22Rv1 (cell line): ENCODE measurements around the gene ZBTB6.
A peak's percentile ranks its signal among the peaks of the same experiment; 100 is the strongest.

ENCODE experiments used
- H3K27ac ChIP-seq: fragments of 450-650 bp; 2 replicates; pipeline ENCODE4 v1.5.1; 2017
- CTCF ChIP-seq: fragments of 450-650 bp; IDR thresholded peaks from 2 replicates; pipeline ENCODE4 v1.5.1; 2017; ENCODE audit warnings: mild to moderate bottlenecking
- ZFX ChIP-seq: fragments of 450-650 bp; IDR thresholded peaks from 2 replicates; pipeline ENCODE4 v1.6.1; 2017; ENCODE audit warnings: antibody characterized with exemption, borderline replicate concordance

Gene ZBTB6

GRCh38 chr9:122912964-122913673 lies at the start of gene ZBTB6:
ZBTB6 (minus strand) TSS chr9:122913323; CDS start chr9:122912072, 1,251 bp downstream.
- no peak for TF ChIP-seq ZFX
- TF ChIP-seq CTCF = no peak
- H3K27ac ChIP-seq = peak within 1 kb of the TSS; percentile 86

- no peak for TF ChIP-seq CTCF
- TF ChIP-seq ZFX = no peak
These were observed 48.0 kb upstream of the ZBTB6 start for GRCh38 chr9:122961139-122961538.

GRCh38 chr9:122955961-122956360 lies 42.8 kb upstream of the ZBTB6 start:
- no peak overlapping the region for H3K27ac ChIP-seq
- TF ChIP-seq ZFX (no peak), CTCF (no peak)

More at GRCh38 chr9:122961139-122961538, 48.0 kb upstream of the ZBTB6 start:
- no peak overlapping the region for H3K27ac ChIP-seq

GRCh38 chr9:122954253-122954691 lies 41.1 kb upstream of the ZBTB6 start:
- no peak overlapping the region for H3K27ac ChIP-seq
- TF ChIP-seq CTCF (no peak), ZFX (no peak)

- no peak for TF ChIP-seq ZFX
- TF ChIP-seq CTCF = no peak
- H3K27ac ChIP-seq = no peak overlapping the region
These were observed 37.9 kb upstream of the ZBTB6 start for GRCh38 chr9:122951056-122951455.

GRCh38 chr9:122950263-122950662 lies 37.1 kb upstream of the ZBTB6 start:
- TF ChIP-seq ZFX = no peak
- no peak for TF ChIP-seq CTCF
- H3K27ac ChIP-seq = no peak overlapping the region

GRCh38 chr9:122949696-122950095 lies 36.6 kb upstream of the ZBTB6 start:
- TF ChIP-seq ZFX = no peak
- no peak for TF ChIP-seq CTCF
- no peak overlapping the region for H3K27ac ChIP-seq
